HG02588 (cell line): ENCODE results near the gene PCNT.

ENCODE experiments used
- ATAC-seq: cut with Tn5 transposase; IDR thresholded peaks from one replicate; pipeline ENCODE4 v1.9.1; 2021; ENCODE audit warnings: mild to moderate bottlenecking, moderate library complexity; ENCODE audit not compliant: unreplicated experiment

The PCNT gene

DNA sequence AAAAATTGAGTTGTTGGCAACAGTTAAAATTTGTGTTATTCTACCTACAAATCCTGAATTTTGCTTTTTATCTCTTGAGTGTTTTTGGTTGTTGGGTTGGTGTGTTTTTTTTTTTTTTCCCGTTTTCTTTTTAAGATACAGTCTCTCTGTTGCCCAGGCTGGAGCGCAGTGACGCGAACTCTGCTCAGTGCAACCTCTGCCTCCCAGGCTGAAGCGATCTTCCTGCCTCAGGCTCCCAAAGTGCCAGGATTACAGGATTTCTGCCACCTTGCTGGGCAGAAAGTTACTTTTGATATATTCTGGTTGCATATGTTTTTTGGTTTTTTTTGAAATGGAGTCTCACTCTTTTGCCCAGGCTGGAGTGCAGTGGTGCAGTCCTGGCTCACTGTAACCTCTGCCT is 4.2 kb downstream of the PCNT start:
- no peak for ATAC-seq

DNA sequence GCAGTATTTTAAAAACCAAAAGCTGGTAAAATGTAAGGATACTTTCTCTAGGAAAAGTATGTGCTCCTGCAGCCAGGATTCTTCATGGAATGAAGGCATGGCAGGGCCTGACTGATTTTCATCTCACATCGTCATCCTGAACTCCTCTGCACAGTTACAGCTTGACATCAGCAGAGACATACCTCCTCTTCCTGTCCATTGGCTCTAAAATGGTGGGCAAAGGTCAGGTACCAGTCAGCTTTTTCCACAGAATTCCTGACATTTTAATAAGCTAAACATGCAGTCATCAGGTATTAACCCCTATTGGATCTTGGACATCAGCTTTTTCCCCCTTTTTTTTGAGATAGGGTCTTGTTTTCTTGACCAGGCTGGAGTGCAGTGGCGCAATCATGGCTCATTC is 5.8 kb downstream of the PCNT start:
- no peak for ATAC-seq

DNA sequence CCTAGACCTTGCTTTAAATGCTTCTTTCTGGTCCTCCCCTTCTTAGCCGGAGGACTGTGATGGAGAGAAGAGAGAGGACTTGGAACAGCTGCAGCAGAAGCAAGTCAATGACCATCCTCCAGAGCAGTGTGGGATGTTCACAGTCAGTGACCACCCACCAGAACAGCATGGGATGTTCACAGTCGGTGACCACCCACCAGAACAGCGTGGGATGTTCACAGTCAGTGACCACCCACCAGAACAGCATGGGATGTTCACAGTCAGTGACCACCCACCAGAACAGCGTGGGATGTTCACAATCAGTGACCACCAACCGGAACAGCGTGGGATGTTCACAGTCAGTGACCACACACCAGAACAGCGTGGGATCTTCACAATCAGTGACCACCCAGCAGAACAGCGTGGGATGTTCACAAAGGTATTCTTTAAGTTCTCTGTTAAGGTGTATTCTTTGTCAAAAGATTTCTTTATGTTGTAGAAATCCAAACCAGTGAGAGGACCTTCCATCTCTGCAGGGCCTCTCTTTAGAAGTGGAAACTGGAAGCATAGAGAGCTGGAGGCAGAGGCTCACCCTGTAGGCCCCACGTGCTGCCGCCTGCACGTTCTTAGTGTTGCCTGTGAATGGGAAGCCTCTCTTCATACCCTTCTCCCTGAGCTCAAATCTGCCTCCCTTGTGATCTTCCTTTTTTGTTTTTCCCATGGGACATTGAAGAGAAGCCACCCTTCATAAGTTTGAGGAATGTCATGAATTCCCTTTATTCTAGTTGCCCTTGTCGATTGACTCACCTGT is 10.6 kb downstream of the PCNT start:
- no peak for ATAC-seq

DNA sequence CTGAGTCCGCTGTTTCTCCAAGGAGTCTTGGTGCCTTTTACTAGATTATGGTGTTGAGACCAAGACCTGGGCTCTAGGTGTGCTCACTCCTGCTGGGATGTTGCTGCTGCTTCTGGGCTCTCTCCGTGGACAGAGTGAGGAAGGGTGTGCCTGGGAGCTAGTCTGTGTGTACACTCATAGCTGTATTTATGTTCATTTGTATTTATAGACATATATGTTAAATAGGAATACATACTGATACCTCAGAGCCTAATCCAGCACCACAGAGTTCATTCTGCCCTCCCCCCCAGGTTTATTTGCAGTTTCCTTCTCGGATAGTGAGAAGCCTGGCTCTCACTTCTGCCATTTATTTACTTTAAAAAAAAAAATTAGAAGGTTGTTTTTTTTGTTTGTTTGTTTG is 12.6 kb downstream of the PCNT start:
- ATAC-seq = no peak

DNA sequence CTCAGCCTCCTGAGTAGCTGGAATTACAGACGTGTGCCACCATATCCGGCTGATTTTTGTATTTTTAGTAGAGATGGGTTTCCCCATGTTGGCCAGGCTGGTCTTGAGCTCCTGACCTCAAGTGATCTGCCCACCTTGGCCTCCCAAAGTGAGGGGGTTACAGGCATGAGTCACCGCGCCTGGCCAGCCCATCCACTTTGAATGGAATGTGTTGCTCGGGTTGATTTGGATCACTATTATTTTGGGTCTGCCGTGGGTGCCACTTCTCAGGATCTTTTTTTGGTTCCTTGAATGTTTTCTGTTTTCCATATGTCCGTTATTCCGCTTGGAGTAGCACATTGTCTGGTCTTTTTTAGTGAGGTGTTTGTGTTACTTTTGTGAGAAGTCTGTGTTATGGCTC is 17.0 kb downstream of the PCNT start:
- no peak for ATAC-seq

DNA sequence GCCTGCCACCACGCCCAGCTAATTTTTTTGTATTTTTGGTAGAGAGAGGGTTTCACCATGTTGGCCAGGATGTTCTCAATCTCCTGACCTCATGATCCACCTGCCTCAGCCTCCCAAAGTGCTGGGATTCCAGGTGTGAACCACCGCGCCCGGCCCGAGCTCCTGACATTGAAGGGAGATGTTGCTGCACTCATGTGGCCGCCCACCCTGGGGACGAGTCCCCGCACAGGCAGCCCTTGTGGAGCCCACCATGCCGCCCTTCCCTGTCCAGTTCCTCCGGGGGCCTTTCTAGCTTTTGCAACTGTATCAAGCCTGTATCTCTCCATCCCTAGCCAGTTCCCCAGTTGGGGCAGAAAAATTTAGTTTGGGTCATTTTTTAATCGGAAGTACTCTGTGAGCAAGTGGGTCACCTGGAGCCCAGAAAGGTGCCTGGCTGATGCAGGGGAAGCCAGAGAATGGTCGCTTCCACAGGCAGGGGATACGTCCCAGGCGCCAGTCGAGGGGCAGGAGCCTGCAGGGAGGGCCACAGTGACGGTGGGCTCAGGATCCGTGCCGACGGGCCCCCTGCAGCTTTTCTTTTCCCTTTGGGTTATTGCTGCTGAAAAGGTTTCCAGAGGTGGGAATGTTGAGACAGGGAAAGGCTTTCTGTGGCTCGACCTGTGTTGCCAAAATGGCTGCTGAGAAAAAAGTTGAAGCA is 20.4 kb downstream of the PCNT start:
- ATAC-seq = no peak

DNA sequence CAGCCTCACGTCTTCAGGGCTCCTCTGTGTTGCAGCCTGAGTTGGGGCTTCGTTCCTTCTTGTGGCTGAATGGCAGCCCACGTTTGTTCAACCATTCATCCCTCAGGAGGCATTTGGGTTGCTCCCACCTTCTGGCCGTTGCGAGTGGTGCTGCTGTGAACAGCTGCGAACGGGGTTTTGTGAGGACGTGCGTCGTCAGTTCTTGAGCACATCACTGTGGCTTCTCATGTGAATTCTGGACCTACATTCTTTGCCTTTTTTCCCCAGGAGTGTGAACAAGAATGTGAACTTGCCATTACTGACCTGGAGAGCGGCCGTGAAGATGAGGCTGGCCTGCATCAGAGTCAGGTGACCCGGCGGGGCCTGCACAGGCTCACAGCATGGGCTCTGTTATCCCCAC is 21.9 kb downstream of the PCNT start:
- no peak for ATAC-seq

DNA sequence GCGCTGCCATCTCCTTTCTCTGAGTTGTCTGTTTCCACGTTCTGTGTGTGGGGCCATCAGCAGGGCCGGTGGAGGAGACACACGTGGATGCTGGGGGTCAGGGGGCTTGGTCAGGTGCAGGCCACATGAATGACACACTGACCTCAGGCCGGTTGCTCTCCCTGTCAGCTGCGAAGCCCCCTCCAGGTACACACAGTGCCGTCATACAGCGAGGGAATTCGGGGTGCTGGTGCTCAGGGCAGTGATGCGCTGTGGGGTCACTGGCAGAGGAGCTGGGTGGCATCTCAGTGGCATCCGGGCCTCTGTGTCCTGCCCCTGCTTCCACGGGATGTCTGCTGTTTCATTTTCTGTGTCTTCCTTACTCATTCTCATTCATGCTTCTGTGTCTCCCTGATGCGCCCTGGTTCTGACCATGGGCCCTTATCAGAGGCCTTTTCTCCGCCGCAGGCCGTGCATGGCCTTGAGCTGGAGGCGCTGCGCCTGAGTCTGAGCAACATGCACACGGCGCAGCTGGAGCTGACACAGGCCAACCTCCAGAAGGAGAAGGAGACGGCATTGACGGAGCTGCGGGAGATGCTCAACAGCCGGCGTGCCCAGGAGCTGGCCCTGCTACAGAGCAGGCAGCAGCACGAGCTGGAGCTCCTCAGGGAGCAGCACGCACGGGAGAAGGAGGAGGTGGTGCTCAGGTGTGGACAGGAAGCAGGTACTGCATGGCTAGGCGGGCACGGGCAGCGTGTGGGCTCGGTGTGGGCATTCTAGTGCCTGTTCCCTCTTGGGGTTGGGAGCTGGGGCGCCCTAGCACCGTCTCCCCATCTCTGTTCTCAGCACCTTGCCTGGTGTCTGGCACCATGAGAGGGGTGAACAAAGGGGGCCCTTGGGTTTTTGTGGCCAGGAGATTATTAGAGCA is 22.6 kb downstream of the PCNT start:
- no peak for ATAC-seq

DNA sequence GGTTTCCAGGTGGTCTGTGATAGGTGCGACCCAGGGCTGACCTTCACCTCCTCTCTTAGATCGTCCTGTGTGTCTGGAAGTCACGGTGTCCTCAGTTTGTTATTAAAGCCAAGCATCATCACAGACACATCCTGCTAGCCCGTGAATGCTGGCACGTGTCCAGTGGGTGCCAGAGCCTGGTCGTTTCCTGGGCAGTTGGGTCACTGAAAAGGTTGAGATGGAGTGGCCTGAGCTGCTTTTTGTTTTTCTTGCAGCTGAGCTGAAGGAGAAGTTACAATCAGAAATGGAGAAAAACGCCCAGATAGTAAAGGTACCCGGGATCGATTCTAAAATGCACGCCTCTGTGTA is 23.2 kb downstream of the PCNT start:
- no peak for ATAC-seq

DNA sequence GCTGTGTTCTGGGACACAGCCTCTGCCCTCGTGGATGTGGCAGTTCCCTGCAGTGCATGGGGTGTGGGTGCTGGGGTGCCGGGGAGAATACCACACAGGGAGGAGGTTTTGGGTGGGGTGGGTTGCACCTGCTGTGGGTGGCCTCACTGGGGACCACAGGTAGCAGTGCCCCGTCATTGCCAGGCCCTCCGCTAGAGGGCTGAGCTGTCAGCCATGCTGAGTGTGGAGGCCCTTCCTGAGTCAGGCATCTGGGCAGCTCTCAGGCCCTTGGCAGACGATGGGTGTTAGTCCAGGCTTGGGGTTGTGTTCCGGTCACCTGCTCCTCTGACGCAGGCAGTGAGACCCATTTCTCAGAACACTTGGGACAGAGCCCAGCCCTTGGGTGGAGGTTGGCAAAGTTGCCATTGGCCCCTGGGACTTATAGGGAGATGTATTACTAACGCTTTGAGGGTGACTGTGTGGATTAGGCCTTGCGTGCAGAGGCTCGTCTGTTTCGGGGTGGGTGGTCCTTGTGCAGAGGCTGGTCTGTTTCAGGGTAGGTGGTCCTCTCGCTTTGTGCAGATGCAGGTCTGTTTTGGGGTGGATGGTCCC is 23.9 kb downstream of the PCNT start:
- no peak for ATAC-seq

DNA sequence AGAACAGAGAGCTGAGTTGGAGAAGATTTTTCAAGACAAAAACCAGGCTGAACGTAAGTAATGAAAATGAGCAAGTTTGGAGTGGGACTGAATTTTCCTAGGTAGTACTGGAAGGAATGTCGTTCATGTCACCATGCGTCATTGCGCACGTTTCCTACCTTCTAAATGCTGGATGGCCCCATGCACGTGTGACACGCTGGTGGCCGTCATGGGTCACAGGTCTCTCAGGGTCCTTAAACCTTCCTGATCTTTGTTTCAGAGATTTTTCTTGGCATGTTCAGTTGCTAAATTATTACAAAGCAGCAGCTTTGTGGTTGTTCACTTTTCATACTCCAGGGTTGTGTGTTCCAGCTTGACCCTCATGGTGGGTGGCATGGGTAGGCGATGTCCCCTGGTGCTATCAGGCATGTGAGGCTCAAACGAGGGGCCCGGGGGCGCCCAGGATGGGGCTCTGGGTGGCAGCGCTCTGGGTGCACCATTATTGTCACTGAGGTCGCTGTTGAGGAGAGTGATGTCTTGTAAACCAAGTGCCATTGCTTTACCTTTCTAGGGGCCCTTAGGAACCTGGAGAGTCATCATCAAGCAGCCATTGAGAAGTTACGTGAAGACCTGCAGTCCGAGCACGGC is 25.3 kb downstream of the PCNT start:
- no peak for ATAC-seq

DNA sequence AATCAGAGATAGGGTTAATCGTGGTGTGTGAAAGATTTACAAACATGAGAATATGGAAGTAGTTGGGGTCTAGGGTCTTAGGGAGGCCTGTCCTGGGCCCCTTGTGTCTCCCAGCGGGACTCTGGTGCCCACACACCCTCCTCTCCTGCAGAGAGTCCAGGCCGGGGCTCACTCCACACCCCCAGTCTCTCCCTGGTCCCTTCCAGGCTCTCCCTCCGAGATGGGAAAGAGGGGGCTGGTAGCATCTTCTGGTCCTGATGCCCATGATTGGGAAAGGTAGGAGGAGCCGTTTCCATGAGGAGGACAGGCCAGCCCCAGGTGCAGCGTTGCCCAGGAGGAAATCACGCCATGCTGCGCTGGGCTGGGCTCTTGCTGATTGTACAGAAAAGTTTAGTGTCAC is 26.6 kb downstream of the PCNT start:
- no peak for ATAC-seq

DNA sequence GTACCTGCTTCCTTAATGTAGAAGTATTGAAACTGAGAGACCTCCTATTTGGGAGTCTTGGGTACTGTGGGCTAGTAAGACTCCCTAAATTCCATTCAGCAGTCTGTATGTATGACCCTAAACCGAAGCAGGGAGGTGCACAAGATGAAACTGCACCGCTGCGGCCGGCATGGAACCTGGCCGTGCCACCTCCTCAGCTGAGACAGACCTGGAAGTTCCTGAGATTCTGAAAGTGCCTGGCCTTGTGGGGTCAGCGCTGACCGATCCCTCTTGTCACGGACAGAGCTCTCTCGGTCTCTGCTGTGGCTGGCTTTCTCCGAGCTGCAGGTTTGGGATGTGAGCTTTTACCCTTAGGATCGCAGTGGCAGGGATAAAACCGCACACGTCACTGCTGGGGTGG is 27.0 kb downstream of the PCNT start:
- no peak for ATAC-seq

DNA sequence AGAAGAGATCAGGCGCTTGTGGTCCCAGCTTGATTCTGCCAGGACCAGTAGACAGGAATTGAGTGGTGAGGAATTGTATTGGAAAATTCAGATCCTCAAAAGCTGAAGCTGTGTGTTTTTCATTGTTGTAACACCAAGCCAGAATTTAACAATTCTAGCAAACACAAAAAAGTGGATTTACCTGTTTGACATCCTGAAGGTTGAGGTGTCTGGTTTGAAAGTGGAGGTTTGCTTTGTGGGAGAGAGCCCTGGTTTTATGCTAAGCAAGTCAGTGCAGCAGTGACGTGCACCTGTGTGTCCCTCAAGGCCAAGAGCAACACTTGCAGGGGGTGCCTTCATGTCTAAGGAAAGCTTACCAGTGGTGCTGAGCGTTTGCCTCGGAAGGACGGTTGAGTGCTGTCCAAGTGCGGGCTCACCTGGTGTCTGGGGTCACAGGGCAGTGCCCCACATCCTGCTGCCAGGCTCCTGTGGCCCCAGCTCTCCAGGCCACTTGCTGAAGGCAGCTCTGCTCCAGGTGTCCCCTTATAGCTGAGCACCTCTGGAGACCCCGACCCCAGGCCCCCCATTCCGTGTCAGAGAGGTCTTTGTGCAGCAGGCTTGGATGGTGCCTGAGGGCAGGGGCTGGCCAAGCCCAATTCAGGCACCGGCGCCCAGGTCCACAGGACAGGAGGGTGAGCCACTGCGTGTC is 27.7 kb downstream of the PCNT start:
- no peak for ATAC-seq

DNA sequence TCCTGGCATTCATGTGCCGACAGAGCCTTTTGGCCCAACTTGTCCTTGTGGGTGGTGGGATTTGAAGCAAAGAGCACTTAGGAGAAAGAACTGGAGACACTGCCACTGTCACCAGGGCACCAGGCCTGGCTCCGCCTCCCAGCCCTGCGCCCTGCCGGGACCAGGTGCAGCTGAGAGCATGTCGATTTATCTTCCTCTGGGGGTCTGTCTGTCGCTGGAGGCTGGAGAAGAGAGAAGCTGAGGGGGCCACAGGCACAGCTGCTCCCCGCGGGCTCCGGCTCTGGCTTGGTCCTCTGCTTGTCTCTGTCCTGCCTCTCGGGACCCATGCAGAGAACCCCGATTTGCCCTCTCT is 28.2 kb downstream of the PCNT start:
- no peak for ATAC-seq

DNA sequence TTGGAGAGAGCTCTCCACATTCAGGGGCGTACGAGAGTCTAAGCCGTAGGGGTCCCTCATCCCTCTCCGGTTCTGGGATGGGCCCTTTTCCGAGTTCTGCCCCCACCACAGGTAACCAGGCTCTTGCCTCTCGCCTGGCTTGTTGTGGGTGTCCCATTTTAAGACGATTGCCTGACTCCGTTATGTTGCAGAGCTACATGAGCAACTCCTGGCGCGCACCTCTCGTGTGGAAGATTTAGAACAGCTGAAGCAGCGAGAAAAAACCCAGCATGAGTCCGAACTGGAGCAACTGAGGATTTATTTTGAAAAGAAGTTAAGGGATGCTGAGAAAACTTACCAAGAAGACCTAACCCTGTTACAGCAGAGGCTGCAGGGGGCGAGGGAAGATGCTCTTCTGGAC is 29.0 kb downstream of the PCNT start:
- ATAC-seq = no peak

DNA sequence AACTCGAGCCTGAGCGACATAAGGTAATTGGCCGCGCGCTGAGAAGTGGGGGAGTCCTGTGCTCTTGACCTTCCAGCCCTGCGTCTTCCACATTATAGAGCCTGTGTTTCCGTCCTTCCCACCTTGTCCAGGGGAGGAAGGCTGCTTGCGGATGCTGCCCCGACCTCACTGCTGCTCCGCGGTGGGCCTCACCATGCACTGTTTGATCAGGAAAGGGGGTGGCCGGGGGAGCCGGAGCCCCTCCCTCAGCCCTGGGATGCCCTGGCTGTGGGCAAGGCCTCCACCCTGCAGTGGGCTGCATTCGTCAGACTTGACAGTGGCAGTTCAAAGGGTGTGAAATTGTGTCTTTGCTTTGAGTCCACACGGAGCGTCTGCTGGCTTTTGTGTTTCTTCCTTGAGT is 30.1 kb downstream of the PCNT start:
- ATAC-seq = no peak

DNA sequence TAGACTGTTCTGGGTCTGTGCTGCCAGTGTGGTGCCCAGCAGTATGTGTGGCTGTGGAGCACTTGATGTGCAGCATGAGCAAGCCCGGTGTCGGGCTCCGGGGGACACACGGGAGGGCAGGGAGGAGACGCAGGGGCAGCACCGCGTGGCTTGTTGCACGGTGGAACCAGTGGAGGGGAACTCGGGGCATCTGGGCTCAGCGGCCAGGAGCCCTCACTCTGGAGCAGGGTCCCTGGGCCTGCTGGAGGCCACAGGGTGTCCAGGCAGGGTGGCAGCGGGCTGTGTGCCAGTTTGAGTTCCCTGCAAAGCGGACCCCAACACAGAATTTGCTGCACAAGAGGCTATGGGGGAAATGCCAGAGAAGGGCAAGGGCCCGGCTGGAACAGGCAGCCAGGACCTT is 30.6 kb downstream of the PCNT start:
- no peak for ATAC-seq

DNA sequence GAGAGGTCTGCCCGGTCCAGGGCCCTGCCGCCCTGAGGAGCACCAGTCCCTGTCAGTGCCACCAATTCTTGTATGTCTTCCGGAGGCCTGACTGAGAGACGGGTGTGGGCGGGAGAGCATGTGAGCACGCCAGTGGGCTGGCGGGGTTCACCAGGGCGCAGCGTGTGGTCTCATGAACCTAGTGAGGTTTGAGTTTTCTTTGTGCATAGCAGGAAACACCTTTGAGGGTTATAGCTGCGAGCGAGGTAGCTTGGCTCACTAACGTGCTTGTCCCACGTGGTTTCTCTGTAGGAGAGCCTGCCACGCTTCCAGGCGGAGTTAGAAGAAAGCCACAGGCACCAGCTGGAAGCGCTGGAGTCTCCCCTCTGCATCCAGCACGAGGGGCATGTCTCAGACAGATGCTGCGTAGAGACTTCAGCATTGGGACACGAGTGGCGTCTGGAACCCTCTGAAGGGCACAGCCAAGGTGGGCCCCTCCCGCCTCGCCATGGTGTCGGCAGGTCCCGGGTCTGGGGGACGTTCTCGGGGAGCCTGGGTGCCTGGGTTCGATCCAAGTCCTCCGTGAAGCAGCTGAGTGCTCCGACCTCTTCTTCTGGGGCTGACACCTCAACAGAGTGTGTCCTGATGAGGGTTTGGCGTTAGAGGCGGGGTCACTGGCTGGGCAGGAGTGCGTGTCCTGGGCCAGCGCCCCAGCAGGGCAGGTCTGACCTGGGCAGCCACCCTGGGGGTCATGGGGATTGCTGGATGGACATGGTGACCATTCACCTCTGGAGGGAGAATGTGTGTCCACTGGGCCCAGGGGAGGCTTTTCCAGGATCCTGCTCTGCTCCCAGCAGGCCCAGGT is 31.4 kb downstream of the PCNT start:
- ATAC-seq = no peak

DNA sequence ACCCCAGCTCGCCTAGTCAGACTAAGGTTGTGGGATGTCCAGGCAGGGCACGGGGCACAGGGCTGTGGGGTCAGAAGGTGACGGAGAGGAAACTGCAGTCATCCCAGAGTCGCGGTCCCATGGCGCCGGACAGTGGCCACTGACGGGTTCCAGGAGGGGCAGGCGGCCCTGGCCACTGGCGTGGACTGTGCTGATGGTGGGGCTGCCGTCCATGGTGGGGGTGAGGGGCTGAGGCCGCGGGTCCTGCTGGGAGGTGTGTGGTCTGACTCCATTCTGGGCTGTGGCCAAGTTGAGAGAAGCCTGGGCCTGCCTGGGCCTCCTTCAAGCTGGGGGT is 32.0 kb downstream of the PCNT start:
- ATAC-seq = no peak
